ENCODE results near the gene PNPLA5.
"Not testable (repeated sequence)": the region's sequence is repeated elsewhere in the genome, so short reads cannot be mapped to it uniquely, and the experiment has no call there.

PNPLA5 gene

GRCh38 chr22:43880541-43880991, 11.2 kb downstream of the PNPLA5 start:
- DNase-seq: no peak

GRCh38 chr22:43879901-43880540, 11.8 kb downstream of the PNPLA5 start:
- no peak for DNase-seq

GRCh38 chr22:43878831-43879550, 12.8 kb downstream of the PNPLA5 start:
- DNase-seq: no peak

GRCh38 chr22:43878079-43878795, 13.6 kb downstream of the PNPLA5 start:
- DNase-seq: no peak

- no peak for DNase-seq
Measured at GRCh38 chr22:43876866-43877509, 14.8 kb downstream of the PNPLA5 start.

GRCh38 chr22:43869799-43870198, 22.0 kb downstream of the PNPLA5 start:
- DNase-seq: no peak

GRCh38 chr22:43869001-43869400, 22.8 kb downstream of the PNPLA5 start:
- not testable (repeated sequence) for DNase-seq

GRCh38 chr22:43867839-43868635, 23.8 kb downstream of the PNPLA5 start:
- DNase-seq: no peak

- DNase-seq: no peak
Measured at GRCh38 chr22:43862882-43863202, 29.0 kb downstream of the PNPLA5 start.

- no peak for DNase-seq
Measured at GRCh38 chr22:43862074-43862881, 29.5 kb downstream of the PNPLA5 start, which contains the start of gene SULT4A1. Gene SULT4A1 (minus strand): TSS chr22:43862513. CDS start chr22:43862382, 131 bp downstream.

GRCh38 chr22:43861529-43861928, 30.3 kb downstream of the PNPLA5 start:
- DNase-seq: no peak

- DNase-seq: no peak
Measured at GRCh38 chr22:43860831-43861230, 31.0 kb downstream of the PNPLA5 start.

- DNase-seq: no peak
Measured at GRCh38 chr22:43860126-43860525, 31.7 kb downstream of the PNPLA5 start.

GRCh38 chr22:43859621-43860020, 32.2 kb downstream of the PNPLA5 start:
- no peak for DNase-seq

GRCh38 chr22:43859176-43859575, 32.6 kb downstream of the PNPLA5 start:
- no peak for DNase-seq

- no peak for DNase-seq
Measured at GRCh38 chr22:43858156-43858895, 33.5 kb downstream of the PNPLA5 start.

- DNase-seq: no peak
Measured at GRCh38 chr22:43857367-43857766, 34.4 kb downstream of the PNPLA5 start.

GRCh38 chr22:43855431-43855830, 36.4 kb downstream of the PNPLA5 start:
- no peak for DNase-seq

GRCh38 chr22:43854786-43855271, 37.0 kb downstream of the PNPLA5 start:
- no peak for DNase-seq

- no peak for DNase-seq
Measured at GRCh38 chr22:43854121-43854785, 37.6 kb downstream of the PNPLA5 start.
